Erythroblast (primary cell): ENCODE results near the gene RHOT2.

Experiments
- DNase-seq, 2 experiments: peaks; one replicate each; lab custom pipeline; 2025; lab: John Stamatoyannopoulos, UW
- GATA1 ChIP-seq: IDR thresholded peaks from 2 replicates; pipeline ENCODE4 v1.6.1; 2011; ENCODE audit warnings: low read depth, mild to moderate bottlenecking, control low read depth, low read length, moderate library complexity
- POLR2A ChIP-seq: IDR thresholded peaks from 2 replicates; pipeline ENCODE4 v1.6.1; 2011; ENCODE audit warnings: mild to moderate bottlenecking, low read length

Gene RHOT2

DNA sequence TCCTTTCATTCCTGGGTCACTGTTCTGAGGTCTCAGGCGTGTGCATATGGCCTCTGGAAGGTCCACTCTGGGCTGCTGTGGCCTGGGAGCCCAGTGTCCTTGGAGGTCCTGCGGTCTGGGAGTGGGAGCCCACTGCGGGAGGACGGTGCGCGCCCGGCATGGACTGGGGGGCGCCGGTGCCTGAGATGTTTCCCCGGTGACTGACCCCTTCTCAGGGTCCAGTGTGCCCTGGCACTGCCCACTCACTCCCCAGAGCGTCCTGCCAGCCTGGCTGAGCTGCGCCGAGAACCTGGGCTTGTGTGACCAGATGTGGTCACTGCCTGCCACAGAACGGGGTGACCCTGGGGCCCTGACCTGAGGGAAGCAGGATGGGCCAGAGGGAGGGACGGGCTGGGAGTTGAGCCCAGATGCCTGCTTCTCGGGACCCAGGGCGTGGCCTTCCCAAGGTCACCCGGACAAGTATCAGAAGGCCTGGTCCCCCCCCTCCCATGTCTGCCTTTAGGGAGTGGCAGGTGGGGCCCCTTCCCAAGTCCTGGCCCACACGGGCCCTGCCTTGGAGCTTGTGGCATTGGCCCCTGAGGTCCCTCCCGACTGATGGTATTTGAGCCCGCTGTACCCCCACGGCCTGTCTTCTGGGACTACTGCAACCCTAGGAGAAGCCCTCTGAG lies 6.4 kb downstream of the RHOT2 start:
- no peak for TF ChIP-seq POLR2A
- TF ChIP-seq GATA1 = no peak
- DNase-seq = no peak

DNA sequence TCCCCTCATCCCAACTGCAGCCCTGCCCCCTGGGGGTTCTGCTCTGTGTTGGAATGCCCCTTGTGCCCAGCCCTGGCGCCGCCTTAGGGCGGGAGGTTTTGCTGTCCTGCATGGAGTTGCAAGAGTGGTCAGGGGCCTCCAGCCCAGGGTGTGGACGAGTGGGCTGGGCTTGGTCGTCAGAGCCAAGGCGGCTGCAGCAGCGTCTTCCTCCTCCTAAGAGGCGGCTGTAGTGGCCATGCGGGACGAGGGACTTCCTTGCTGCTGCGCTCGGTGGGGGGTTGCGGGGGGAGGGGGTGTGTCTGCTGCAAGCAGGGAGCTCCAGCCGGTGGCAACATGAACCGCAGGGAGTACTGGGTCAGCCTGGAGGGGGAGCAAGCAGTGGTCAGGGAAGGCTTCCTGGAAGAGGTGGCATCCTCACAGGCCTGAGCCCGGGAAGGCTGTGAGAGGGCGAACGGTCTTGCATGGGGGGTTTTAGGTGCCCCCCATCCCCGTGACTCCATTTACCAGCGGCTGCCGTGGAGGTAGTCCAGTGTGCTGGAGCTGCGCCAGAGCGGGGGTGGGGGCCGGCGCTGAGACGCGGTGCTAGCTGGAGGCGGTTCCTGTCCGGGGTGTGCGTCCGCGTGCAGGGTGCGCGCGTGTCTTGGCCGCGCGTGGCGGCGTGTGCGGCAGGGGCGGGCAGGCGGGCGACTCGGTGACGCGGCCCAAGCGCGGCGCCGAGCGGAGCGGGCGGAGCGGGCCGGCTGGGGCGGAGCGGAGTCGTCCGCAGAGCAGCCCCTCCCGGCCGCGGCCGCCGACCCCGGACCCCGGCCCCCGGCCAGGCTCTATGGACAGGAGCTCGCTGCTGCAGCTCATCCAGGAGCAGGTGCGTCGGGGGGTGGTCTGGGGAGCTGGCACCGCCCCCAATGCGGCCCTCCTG lies 7.3 kb downstream of the RHOT2 start, which contains the start of gene RHBDL1:
RHBDL1 (plus strand) TSS at position 704 of the 916 bp plus-strand sequence; CDS start at position 824, 120 bp downstream.
- TF ChIP-seq GATA1 (no peak), POLR2A (no peak)
- peak; percentile 50 to 56 for DNase-seq

DNA sequence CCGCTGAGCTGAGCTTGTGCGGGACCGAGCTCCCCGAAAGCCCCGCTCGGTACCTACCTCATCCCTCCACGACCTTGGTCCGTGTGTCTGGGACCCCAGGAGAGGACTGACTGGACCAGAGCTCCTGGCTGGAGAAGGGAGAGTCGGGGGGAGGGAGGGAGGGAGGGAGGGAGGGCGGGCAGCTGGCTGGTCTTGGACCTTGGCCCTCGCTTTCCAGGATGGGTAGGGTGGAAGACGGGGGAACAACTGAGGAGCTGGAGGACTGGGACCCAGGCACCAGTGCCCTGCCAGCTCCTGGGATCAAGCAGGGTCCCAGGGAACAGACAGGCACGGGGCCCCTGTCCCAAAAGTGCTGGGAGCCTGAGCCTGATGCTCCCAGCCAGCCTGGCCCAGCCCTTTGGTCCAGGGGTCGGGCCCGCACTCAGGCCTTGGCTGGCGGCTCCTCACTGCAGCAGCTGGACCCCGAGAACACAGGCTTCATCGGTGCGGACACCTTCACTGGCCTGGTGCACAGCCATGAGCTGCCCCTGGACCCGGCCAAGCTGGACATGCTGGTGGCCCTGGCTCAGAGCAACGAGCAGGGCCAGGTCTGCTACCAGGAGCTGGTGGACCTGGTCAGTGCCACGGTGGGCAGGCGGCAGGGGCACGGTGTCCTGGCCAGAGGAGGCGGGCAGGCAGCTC lies 8.1 kb downstream of the RHOT2 start:
- TF ChIP-seq GATA1 (no peak), POLR2A (no peak)
- no peak for DNase-seq

DNA sequence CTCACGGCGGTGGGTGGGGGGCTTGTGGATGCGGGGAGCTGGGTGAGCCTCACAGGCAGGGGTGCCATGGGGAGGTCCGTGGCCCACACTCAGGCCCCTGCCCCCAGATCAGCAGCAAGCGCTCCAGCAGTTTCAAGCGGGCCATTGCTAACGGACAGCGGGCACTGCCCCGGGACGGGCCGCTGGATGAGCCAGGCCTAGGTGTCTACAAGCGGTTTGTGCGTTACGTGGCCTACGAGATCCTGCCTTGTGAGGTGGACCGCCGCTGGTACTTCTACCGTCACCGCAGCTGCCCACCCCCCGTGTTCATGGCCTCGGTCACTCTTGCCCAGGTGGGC lies 8.6 kb downstream of the RHOT2 start:
- TF ChIP-seq GATA1 = no peak
- no peak for TF ChIP-seq POLR2A

GRCh38 chr16:676913-677312 lies 9.0 kb downstream of the RHOT2 start:
- TF ChIP-seq GATA1 (no peak), POLR2A (no peak)
- no peak for DNase-seq

More for the DNA sequence above, 8.6 kb downstream of the RHOT2 start:
- DNase-seq = no peak

DNA sequence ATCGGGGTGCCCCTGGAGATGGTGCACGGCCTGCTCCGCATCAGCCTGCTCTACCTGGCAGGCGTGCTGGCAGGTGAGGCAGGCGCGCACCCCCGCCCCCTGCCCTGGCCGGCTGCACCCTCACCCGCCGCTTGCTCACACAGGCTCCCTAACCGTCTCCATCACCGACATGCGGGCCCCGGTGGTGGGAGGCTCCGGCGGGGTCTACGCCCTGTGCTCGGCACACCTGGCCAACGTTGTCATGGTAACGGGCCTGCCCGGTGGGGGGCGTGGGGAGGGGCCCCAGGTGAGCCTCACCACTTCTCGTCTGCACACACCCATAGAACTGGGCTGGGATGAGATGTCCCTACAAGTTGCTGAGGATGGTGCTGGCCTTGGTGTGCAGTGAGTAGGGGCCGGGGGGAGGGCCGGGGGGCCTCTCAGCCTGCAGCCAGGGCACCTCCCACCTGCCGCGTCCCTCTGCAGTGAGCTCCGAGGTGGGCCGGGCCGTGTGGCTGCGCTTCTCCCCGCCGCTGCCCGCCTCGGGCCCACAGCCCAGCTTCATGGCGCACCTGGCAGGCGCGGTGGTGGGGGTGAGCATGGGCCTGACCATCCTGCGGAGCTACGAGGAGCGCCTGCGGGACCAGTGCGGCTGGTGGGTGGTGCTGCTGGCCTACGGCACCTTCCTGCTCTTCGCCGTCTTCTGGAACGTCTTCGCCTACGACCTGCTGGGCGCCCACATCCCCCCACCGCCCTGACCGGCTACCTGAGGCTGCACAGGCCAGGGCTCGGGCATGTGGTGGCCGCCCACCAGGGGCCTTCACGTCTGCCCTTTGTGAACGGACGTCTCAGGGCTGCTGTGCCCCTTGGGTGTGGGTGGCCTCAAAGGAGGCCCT lies 9.6 kb downstream of the RHOT2 start:
- TF ChIP-seq POLR2A = no peak
- no peak for TF ChIP-seq GATA1
- no peak for DNase-seq

DNA sequence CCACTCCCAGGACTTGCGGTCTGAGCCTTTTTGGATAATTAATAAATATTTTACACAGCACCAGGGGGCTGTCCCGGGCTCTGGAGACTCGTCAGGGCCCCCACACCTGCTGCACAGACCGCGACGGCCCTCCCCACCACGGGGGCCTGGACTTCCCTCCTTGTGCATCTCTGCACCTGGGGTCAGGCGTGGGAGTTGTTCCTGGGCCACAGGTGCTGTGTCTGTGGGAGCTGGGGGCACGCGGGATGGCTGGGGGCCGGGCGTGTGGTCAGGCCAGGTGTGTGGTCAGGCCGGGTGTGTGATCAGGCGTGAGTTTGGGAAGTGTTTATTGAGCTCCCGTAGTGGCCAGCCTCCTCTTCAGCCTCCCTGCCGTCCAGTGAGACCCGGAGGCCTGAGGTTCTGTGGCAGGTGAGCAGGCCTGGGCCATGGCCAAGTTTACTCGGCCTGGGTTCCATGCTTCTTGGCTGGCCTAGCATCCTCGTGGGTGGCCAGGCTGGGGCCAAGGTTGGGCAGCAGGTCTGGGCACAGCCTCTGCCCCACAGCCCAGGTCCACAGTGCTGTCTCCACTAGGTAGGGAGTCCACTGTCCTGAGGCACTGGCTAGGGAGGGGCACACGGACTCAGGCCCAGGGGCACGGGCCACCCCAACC lies 10.4 kb downstream of the RHOT2 start:
- DNase-seq = no peak
- TF ChIP-seq GATA1 (no peak), POLR2A (no peak)

DNA sequence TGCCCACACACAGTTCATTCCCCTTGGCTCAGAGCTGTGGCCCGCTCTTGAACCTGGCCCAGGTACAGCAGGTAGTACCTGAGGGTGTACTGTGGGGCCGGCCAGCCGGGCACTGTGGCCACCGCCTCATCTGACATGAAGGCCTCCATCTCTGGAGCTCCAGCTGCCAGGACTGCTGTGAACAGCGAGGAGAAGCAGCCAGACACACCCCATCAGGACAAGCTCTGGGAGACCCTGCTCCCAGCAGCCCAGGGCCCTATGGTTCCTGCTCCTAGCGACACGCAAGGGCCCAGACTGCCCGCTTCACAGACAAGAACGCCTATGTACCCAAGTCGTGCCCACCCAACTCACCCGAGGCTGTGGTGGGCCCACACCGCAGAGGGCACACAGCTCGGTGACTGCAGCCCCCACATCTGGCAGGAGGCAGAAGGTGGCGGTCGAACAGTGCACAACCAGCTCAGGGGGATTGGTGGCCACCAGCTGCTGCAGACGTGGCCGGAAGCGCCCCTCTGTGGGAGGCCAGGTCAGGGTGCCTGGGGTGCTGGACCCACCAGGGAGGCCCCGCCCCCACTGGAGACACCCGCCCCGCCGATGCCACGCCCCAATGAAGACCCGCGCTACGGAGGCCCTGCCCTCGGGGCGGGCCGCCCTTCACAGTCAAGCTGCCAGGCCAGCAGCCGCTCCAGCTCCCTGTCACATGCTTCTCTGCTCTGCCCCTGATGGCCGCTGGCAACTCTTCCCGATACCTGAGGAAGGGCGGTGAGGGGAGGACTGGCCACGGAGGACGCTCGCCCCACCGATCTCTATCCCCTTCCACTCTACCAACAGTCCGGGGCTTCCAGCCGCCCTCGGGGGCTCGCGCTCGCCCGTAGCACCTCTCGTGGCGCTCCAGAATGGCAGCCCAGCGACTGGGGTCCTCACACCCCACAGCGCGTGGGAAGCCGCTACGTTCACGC lies 11.2 kb downstream of the RHOT2 start:
- peak; percentile 84 to 85 for DNase-seq
- TF ChIP-seq GATA1 (no peak), POLR2A (no peak)

GRCh38 chr16:679814-680624 lies 12.1 kb downstream of the RHOT2 start, which contains the start of gene STUB1:
STUB1 (plus strand) TSS chr16:680410; CDS start chr16:680526, 116 bp downstream.
- TF ChIP-seq GATA1 = no peak
- TF ChIP-seq POLR2A = peak; percentile 63

DNA sequence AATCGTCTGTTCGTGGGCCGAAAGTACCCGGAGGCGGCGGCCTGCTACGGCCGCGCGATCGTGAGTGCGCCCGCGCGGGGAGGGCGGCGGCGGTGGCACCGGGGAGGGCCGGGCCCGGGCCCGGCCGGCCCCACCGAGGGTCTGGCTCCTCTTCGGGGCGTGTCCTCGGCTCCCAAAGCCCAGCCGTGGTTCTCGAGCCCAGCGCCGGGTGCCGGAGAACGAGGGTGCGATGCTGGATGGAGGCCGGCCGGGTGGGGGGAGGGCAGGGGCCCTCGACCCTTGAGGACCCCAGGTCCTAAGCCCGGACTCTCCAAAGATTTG lies 12.7 kb downstream of the RHOT2 start:
- TF ChIP-seq POLR2A (no peak), GATA1 (no peak)
- DNase-seq = no peak

More at GRCh38 chr16:679814-680624, 12.1 kb downstream of the RHOT2 start, which contains the start of gene STUB1:
- peak; percentile 92 to 95 for DNase-seq

- peak; percentile 65 to 68 for DNase-seq
- TF ChIP-seq GATA1 = no peak
- TF ChIP-seq POLR2A = no peak
Measured at GRCh38 chr16:680967-681745, 13.2 kb downstream of the RHOT2 start.
